ENCODE data around the gene MON2.

DNA sequence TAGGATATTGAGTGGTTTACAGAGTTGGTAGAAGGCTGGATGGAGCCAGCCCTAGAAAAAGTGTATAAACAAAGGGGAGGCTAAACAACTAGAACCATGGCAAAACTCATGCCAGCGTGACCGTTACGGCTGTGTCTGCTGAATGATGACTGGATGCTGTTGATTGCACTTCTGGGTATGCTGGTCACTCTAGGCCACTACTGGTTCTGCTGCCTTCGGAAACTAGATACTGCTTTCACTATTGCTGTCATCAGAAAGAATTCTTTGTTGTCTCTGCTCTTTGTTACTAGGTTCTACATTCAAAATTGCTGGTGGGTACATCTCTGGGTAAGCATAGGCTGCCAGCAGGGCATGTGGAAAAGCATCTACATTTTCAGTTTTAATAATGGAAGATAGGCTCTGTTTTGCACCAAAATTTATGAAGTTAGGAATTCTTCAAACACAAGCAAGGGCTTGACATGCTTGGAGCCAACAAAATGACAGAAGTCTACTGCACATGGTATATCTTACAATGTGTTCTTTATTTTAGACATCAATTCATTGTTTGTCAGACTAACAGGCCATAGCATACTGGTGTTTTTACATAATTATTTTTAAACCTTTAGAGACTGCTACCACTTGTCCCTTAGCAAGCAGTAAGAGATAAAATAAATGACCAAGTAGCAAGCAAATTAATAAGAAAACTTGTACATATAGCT is 15.4 kb downstream of the MON2 start:
- no peak for TF ChIP-seq CTCF (IDR thresholded peaks at IDR 0.05)
- TF ChIP-seq POLR2AphosphoS5 (IDR thresholded peaks at IDR 0.05), result no peak
- no peak for TF ChIP-seq POLR2A (IDR thresholded peaks at IDR 0.05)

Data from stomach (tissue), 4 donors.